K562 (cell line): ENCODE results near the gene ZNF8. TPM values are rescaled to one million over a fixed set of nuclear protein-coding genes. Genes with fewer than 3 reads are reported as not detected.

Source experiments
- CXXC5 ChIP-seq: fragments of 250-450 bp; sonication (Bioruptor Pico); IDR thresholded peaks from 2 replicates; pipeline ENCODE4 v1.8.0; 2022; ENCODE audit warnings: inconsistent platforms, mild to moderate bottlenecking, moderate library complexity
- MCM7 ChIP-seq, 2 experiments: fragments of 450-650 bp; IDR thresholded peaks; 2 replicates each; pipeline ENCODE4 v1.6.1; 2016 to 2018
- SMARCB1 ChIP-seq: IDR thresholded peaks from 2 replicates; pipeline ENCODE4 v1.6.1; 2011; ENCODE audit warnings: improper control_type of control experiment, low read depth; ENCODE audit not compliant: insufficient read length
- ZNF436 ChIP-seq: fragments of 250-450, 450-650 bp; sonication (Bioruptor Pico); formaldehyde crosslinking; IDR thresholded peaks from 2 replicates; pipeline ENCODE4 v1.7.0; 2020; ENCODE audit warnings: mild to moderate bottlenecking
- polyA plus RNA-seq, 8 experiments: library from polyadenylated mRNA; depleted of rRNA in 4 of 8; stranded (reverse) in 5 of 8; unstranded in 3 of 8; fragments of >200 nt; fragmentation: Nextera tagmentation in 2 of 8; fragmentation: Illumina TruSeq in 1 of 8; extraction: Ambion mirVana in 2 of 8; extraction: Trizol in 1 of 8; gene quantifications; 2 replicates each; pipeline versions ENCODE4 v1.2.1 to v1.2.3, GENCODE V29; 2011 to 2014; ENCODE audit warnings: inconsistent platforms in 1 of 8, missing spikeins in 1 of 8
- total RNA-seq, 7 experiments: library from RNA; depleted of rRNA in 6 of 7; stranded (reverse); fragments of >200 nt in 6 of 7; fragmentation: Illumina TruSeq in 2 of 7; extraction: Trizol in 2 of 7; gene quantifications; 2 replicates each; pipeline versions ENCODE4 v1.2.1 to v1.2.3, GENCODE V29; 2011 to 2021; ENCODE audit warnings: low replicate concordance in 1 of 7
- TF ChIP-seq, protein P1 (sequence below): fragments of 200-600 bp; sonication (generic); IDR thresholded peaks from one replicate; pipeline ENCODE4 v1.6.1; 2012; ENCODE audit warnings: mild to moderate bottlenecking, low read depth, low read length, inconsistent platforms
- TF ChIP-seq, protein P2 (sequence below), 3 experiments: fragments of 200-800 bp in 1 of 3; fragments of 250-450 bp in 1 of 3; fragments of 450-650 bp in 1 of 3; sonication (Bioruptor Pico) in 1 of 3; sonication (Bioruptor generic) in 1 of 3; formaldehyde crosslinking in 1 of 3; IDR thresholded peaks; 2 replicates each; pipeline versions ENCODE4 v1.6.1 to v1.8.0; 2016 to 2022; ENCODE audit warnings: mild to moderate bottlenecking in 2 of 3, missing genetic modification characterization in 2 of 3, missing compliant biosample characterization in 1 of 3, moderate library complexity in 1 of 3
- TF ChIP-seq, protein P3 (sequence below), 2 experiments: IDR thresholded peaks; 2 replicates each; pipeline ENCODE4 v1.6.1; 2012; ENCODE audit warnings: improper control_type of control experiment in 2 of 2, low read depth in 2 of 2, low read length in 2 of 2, borderline replicate concordance in 1 of 2
- TF ChIP-seq, protein P4 (sequence below): fragments of 250-450 bp; sonication (Bioruptor Pico); IDR thresholded peaks from 2 replicates; pipeline ENCODE4 v1.9.0; 2021; ENCODE audit warnings: mild to moderate bottlenecking

The ZNF8 gene
- total and polyA plus RNA-seq, 9 of the 15 experiments (the other 6 are each of a cell fraction or from before 2014, with no cell fraction given) = 0.71 to 7.7 (median 4.7) TPM

DNA sequence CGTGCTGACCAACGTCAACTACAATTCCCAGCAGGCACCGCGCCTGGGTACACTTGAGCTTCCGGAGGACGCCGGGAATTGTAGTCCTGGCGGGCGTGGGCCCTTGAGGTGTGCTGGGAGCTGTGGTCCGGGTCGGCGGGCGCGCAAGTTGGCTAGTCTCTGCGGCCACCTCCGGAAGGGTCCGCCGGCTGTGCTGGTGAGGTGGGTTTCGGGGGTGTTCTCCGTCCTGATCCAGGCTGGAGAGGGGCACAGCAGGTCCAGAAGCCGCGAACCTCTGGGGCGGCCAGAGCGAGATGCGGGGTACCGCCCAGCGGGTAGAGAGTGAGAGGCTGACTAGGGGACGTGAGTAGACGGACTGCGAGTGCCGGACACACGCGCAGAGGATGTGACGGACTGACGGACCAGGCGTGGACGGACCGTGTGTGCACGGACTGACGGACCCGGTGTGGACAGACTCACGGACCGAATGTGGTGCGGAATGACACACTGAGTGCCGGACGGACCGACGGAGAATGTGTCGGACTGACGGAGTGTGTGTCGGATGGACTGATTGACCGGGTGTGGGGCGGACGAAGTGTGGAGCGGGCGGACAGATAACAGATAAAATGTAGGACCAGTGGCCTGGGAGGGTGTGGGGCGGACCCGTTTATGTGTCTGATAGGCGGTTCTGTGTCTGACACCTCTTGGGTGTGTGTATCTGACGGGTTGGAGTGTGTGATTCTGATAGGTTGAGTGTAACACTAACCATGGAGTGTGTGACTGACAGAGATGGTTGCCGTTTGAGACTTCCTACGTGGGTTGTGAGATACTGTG is 48.4 kb downstream of the ZNF8 start, which contains the start of gene ZSCAN22 (continued):
- TF ChIP-seq, protein P1, sequence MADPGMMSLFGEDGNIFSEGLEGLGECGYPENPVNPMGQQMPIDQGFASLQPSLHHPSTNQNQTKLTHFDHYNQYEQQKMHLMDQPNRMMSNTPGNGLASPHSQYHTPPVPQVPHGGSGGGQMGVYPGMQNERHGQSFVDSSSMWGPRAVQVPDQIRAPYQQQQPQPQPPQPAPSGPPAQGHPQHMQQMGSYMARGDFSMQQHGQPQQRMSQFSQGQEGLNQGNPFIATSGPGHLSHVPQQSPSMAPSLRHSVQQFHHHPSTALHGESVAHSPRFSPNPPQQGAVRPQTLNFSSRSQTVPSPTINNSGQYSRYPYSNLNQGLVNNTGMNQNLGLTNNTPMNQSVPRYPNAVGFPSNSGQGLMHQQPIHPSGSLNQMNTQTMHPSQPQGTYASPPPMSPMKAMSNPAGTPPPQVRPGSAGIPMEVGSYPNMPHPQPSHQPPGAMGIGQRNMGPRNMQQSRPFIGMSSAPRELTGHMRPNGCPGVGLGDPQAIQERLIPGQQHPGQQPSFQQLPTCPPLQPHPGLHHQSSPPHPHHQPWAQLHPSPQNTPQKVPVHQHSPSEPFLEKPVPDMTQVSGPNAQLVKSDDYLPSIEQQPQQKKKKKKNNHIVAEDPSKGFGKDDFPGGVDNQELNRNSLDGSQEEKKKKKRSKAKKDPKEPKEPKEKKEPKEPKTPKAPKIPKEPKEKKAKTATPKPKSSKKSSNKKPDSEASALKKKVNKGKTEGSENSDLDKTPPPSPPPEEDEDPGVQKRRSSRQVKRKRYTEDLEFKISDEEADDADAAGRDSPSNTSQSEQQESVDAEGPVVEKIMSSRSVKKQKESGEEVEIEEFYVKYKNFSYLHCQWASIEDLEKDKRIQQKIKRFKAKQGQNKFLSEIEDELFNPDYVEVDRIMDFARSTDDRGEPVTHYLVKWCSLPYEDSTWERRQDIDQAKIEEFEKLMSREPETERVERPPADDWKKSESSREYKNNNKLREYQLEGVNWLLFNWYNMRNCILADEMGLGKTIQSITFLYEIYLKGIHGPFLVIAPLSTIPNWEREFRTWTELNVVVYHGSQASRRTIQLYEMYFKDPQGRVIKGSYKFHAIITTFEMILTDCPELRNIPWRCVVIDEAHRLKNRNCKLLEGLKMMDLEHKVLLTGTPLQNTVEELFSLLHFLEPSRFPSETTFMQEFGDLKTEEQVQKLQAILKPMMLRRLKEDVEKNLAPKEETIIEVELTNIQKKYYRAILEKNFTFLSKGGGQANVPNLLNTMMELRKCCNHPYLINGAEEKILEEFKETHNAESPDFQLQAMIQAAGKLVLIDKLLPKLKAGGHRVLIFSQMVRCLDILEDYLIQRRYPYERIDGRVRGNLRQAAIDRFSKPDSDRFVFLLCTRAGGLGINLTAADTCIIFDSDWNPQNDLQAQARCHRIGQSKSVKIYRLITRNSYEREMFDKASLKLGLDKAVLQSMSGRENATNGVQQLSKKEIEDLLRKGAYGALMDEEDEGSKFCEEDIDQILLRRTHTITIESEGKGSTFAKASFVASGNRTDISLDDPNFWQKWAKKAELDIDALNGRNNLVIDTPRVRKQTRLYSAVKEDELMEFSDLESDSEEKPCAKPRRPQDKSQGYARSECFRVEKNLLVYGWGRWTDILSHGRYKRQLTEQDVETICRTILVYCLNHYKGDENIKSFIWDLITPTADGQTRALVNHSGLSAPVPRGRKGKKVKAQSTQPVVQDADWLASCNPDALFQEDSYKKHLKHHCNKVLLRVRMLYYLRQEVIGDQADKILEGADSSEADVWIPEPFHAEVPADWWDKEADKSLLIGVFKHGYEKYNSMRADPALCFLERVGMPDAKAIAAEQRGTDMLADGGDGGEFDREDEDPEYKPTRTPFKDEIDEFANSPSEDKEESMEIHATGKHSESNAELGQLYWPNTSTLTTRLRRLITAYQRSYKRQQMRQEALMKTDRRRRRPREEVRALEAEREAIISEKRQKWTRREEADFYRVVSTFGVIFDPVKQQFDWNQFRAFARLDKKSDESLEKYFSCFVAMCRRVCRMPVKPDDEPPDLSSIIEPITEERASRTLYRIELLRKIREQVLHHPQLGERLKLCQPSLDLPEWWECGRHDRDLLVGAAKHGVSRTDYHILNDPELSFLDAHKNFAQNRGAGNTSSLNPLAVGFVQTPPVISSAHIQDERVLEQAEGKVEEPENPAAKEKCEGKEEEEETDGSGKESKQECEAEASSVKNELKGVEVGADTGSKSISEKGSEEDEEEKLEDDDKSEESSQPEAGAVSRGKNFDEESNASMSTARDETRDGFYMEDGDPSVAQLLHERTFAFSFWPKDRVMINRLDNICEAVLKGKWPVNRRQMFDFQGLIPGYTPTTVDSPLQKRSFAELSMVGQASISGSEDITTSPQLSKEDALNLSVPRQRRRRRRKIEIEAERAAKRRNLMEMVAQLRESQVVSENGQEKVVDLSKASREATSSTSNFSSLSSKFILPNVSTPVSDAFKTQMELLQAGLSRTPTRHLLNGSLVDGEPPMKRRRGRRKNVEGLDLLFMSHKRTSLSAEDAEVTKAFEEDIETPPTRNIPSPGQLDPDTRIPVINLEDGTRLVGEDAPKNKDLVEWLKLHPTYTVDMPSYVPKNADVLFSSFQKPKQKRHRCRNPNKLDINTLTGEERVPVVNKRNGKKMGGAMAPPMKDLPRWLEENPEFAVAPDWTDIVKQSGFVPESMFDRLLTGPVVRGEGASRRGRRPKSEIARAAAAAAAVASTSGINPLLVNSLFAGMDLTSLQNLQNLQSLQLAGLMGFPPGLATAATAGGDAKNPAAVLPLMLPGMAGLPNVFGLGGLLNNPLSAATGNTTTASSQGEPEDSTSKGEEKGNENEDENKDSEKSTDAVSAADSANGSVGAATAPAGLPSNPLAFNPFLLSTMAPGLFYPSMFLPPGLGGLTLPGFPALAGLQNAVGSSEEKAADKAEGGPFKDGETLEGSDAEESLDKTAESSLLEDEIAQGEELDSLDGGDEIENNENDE = no peak
- TF ChIP-seq ZNF436 = no peak
- TF ChIP-seq MCM7 (IDR thresholded peaks at IDR 0.05) = no peak
- TF ChIP-seq SMARCB1 = no peak
- peak; percentile 99 for TF ChIP-seq CXXC5 (CRISPR knock-in tag)
- TF ChIP-seq, protein P2, sequence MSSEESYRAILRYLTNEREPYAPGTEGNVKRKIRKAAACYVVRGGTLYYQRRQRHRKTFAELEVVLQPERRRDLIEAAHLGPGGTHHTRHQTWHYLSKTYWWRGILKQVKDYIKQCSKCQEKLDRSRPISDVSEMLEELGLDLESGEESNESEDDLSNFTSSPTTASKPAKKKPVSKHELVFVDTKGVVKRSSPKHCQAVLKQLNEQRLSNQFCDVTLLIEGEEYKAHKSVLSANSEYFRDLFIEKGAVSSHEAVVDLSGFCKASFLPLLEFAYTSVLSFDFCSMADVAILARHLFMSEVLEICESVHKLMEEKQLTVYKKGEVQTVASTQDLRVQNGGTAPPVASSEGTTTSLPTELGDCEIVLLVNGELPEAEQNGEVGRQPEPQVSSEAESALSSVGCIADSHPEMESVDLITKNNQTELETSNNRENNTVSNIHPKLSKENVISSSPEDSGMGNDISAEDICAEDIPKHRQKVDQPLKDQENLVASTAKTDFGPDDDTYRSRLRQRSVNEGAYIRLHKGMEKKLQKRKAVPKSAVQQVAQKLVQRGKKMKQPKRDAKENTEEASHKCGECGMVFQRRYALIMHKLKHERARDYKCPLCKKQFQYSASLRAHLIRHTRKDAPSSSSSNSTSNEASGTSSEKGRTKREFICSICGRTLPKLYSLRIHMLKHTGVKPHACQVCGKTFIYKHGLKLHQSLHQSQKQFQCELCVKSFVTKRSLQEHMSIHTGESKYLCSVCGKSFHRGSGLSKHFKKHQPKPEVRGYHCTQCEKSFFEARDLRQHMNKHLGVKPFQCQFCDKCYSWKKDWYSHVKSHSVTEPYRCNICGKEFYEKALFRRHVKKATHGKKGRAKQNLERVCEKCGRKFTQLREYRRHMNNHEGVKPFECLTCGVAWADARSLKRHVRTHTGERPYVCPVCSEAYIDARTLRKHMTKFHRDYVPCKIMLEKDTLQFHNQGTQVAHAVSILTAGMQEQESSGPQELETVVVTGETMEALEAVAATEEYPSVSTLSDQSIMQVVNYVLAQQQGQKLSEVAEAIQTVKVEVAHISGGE (CRISPR knock-in tag; IDR thresholded peaks at IDR 0.05) = peak; percentile 95 to 99 (median 98)
- TF ChIP-seq, protein P3, sequence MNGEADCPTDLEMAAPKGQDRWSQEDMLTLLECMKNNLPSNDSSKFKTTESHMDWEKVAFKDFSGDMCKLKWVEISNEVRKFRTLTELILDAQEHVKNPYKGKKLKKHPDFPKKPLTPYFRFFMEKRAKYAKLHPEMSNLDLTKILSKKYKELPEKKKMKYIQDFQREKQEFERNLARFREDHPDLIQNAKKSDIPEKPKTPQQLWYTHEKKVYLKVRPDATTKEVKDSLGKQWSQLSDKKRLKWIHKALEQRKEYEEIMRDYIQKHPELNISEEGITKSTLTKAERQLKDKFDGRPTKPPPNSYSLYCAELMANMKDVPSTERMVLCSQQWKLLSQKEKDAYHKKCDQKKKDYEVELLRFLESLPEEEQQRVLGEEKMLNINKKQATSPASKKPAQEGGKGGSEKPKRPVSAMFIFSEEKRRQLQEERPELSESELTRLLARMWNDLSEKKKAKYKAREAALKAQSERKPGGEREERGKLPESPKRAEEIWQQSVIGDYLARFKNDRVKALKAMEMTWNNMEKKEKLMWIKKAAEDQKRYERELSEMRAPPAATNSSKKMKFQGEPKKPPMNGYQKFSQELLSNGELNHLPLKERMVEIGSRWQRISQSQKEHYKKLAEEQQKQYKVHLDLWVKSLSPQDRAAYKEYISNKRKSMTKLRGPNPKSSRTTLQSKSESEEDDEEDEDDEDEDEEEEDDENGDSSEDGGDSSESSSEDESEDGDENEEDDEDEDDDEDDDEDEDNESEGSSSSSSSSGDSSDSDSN (IDR thresholded peaks at IDR 0.05; ENCODE audit: borderline replicate concordance in 1 of 2, low read depth in 2 of 2, low read length in 2 of 2) = peak; percentile 96 to 97
- TF ChIP-seq, protein P4, sequence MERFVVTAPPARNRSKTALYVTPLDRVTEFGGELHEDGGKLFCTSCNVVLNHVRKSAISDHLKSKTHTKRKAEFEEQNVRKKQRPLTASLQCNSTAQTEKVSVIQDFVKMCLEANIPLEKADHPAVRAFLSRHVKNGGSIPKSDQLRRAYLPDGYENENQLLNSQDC (CRISPR knock-in tag) = no peak
